Urothelium cell line (cell line): ENCODE data around the gene TBATA.

Source experiments
- DNase-seq: peaks from one replicate; pipeline ENCODE4 v3.0.0; 2011; ENCODE audit warnings: low spot score, mixed read lengths
- FAIRE-seq: peaks from 2 replicates; lab custom pipeline; 2011; peaks lifted over from hg19 to GRCh38; lab: Jason Lieb, UNC

The TBATA gene

DNA sequence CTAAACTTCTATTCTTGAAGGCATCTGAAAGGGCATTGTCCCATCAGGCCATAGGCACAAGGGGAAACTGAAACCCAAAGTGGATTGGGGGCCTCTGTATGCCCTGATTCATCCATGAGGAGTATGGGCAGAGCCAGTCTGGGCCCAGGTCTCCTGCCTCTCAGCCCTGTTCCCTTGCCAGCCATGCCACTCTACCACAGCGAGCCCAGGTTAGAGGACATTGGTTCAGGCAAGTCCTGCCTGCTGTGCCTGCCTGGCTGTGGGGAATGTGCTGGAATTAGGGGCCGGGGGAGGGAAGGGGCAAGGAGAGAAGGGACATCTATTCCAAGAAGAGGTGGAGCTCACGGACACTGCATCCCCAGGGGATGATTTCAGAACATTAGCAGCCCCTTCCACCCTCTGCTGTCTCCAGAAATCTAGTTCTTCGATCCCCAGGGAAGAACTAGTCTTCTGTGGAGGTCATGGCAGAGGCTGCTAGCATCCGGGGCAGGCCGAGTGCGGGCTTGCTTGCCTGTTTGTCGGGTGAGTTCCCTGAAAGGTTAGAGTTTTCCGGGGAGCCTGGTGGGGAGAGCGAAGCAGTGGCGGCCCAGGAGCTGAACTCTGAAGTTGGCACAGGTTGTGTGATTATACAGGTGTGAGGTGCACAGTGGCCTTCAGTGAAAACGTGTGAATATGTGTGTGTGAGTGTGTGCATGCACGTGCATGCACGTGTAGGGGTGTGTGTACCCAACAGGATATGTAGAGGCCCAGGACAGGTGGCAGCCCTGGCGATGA is 37.8 kb downstream of the TBATA start:
- no peak for DNase-seq
- FAIRE-seq = no peak

DNA sequence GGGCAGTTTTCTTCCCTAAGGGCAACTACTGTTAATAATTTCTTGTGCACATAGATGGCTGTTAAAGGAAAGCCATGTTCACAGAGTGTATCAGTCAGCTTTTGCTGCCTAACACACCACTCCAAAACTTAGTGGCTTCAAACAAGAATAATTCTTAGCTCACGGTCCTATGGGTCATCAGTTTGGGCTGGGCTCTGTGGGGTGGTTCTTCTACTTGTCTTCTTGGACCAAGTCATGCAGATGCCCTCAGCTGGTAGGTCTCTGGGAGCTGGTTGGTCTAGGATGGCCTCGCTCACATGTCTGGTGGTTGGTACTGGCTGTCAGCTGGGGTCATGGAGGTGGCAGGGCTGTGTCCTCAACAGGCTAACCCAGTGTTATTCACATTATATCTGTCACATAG is 39.6 kb downstream of the TBATA start:
- DNase-seq = no peak
- FAIRE-seq = peak; percentile 9

DNA sequence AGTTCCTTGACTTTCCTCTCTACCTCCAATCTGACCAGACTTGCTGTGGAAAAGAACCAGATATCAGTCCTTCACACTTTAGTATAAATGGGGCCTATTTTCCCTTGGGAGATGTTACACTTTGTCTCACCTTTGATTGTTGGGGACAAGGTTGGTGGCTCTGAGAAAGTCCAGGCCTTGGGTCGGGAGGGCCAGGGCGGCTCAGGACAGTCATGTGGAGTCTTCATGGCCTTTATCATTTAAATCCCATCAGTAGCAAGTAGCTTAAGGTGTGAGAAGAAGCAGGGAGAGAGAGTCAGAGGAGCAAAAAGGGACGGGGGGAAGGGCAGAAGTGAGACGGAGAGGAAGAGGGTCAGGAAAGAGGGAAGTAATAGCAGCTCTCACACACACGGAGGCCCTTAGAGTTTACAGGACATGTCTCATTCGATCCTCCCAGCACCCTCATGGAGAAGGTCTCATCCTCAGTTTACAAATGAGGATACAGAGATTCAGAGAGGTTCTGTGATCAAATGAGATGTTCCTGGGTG is 40.5 kb downstream of the TBATA start:
- peak; percentile 44 for FAIRE-seq
- DNase-seq = no peak

DNA sequence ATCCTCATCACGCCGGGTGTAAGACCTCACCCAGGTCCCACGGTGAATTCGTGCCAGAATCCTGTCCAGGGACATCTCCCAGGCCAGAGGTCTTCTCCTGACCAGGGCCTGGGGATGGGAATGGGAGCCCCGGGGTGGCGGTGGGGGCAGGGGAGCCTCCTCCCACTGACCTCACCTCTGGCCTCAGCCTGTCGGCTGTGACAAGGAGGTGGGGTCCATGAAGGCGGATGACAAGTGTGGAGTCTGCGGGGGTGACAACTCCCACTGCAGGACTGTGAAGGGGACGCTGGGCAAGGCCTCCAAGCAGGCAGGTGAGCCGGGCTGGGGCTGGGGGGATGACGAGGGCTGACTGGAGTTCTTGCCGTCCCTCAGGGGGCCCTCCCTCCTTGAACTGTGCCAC is 41.3 kb downstream of the TBATA start:
- FAIRE-seq = no peak
- no peak for DNase-seq

DNA sequence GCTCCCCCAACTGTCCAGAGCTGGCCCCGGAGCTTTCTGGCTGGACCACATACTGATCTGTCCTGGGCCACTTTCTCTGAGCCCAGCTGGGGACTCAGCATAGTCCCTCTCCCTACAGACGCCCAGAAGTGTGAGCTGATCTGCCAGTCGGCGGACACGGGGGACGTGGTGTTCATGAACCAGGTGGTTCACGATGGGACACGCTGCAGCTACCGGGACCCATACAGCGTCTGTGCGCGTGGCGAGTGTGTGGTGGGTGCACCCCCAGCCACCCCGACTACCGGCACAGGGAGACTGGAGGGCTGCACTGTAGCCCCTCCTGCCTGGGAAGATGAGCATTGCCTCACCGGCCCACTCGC is 41.8 kb downstream of the TBATA start:
- no peak for DNase-seq
- no peak for FAIRE-seq

DNA sequence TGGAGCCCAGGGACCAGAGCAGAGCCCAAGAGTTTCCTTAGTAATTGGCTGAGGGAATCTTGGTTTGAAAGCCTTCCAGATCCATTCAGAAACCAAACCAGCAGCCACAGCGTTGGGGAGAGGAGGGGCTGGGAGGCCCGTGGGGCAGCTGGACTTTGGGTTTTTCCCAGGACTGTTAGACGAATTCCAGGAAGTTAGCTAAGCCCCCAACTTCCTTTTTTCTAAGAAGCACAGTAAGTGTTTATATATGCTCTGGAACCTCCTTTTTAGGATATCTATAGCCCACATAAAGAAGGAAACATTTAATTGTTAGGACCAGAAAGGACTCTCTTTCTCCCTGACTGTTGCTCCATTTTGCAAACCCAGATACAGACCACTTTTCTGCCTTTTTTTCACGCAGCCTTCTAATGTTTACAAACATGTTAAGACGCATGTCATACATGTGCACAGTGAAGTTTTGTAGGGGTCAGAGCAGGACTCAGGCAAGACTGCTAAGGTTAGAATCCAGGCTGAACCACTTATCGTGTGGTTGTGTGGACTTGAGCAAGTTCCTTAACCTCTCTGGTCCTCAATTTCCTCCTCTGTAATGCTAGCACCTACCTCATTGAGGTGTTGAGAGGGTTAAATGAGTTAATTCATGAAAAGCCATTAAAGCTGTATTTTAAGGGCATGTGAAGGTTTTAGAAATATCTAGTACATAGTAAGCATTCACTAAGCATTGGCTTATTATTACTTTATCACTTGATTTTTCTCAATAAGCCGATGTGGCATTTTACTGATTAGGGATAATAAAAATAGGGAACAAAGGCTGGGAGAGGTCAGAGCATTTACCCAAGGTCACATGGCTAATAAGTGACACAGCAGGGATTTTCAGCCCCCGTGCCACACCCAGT is 42.4 kb downstream of the TBATA start:
- FAIRE-seq (no peak), DNase-seq (no peak)

DNA sequence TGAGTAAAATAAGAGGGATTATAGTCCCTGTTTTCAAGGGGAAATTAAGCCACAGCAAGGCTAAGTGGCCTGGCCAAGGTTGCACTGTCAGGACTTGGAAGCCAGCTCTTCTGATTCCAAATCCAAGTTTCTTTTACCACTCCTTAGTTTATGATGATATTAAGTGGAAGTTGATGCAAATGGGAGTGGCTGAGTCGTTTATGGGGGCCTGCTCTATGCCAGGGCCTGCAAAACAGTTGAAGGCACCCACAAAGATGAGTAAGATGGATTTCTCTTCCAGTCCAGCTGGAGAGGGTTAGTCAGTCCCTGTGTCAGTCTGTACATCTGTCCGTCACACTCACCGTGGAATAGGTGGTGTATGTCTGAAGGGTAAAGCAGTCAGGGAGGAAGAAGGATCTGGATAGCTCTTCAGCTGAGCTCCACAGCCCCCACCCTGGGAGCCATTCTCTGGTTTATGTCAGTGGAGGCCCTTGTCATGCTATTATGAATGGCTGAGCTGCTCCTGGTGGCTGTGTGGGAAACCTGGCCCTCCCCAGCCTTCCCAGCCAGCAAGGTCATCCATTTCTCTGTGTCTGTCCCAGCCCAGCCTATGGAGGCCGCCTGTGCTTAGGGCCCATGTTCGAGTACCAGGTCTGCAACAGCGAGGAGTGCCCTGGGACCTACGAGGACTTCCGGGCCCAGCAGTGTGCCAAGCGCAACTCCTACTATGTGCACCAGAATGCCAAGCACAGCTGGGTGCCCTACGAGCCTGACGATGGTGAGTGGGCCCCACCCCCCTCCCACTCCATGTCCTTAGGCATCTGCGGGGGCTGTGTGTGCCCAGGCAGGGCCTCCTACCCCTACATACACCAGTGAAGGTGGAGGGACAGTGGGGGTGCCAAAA is 44.5 kb downstream of the TBATA start:
- FAIRE-seq (no peak), DNase-seq (no peak)

DNA sequence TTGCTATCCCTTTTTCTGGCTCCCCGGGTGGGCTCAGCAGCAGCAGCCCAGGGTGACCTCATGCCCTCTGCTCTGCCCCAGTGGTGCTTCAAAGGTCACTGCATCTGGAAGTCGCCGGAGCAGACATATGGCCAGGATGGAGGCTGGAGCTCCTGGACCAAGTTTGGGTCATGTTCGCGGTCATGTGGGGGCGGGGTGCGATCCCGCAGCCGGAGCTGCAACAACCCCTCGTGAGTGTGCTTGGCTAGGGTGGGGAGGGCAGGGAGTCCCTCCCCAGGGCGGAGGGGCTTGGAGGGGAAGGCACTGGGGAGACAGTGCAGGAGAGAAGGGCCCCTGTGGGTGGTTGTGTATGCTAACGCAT is 46.4 kb downstream of the TBATA start:
- FAIRE-seq = no peak
- no peak for DNase-seq

DNA sequence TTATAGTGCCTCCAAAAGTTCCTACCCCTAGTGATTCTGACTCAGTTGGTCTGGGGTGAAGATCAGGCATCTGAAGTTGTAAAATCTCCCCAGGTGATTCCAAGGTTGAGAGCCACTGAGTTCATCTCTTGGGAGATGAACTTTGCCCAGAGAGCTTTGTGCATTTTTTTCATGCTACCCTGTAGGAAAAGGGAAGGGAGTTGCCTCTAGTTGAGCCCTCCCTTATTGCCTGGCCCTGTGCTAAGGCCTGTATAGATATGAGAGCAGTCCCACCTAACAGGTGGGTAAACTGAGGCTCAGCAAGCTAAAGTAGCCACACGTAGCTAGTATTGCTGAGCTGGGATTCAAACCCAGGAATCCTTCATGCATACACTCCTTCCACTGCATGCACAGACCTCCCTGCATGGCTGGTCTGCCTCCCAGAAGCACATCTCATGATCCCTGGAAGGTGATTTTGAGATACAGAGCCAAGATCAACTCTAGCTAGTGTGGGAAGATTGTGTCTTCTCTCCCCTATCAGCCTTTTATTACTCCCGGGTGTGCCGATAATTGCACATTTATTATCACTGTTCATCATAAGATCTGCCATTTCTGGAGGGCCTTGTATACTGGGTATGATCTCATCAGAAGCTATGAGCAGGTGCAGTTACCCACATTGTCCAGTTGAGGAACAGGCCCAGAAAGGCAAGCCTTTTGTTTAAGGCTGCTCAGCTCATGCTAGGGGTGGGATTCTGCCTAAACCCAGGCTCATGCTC is 47.0 kb downstream of the TBATA start:
- FAIRE-seq (no peak), DNase-seq (no peak)

DNA sequence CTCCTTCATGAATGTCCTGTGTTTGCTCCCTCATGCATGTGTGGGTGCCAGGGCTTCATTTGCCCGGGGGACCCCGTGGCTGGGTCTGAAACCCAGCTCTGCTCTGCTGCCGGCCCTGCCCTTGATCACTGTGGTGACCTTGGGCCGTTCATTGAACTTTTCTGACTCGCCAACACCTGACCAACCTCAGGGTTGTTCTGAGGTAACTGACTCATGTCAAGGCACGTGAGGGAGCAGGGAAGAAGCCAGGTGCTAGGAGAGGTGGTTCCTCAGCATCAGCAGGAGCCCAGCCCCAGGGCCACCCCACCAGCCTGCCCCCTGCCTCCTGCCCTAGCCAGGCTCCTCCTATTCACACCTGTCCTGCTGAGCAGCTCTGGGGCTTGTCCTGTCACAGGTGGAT is 47.9 kb downstream of the TBATA start:
- FAIRE-seq (no peak), DNase-seq (no peak)

DNA sequence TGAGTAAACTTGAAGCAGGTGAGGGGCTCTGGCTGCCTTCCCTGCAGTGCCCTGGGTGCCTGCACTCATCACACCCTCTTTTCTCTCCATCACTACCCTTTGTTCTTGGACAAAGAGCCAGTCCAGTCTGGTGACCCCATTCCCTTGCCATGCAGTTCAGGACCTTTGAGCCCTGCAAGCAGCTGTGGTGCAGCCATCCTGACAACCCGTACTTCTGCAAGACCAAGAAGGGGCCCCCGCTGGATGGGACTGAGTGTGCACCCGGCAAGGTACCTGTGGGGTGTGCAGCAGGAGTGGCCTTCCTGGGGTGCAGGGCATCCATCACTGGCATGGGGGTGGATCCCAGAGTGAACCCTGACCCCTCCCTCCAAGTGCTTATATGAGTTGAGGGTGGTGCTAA is 48.7 kb downstream of the TBATA start:
- no peak for DNase-seq
- FAIRE-seq = no peak

DNA sequence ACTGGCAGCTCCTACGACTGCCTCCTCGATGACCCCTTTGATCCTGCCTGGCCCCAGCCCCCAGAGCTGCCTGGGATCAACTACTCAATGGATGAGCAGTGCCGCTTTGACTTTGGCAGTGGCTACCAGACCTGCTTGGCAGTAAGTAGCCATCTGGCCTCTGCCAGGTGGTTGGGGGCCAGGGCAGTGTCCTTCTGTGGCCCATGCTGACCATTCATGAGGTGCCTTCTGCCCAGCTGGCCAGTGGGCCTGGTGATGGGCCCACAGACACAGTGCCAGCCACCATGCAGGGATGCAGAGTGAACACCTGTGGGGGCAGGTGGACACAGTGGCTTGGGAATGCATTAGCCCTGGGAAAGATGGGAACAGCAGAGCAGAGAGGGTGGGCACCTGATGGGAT is 50.0 kb downstream of the TBATA start:
- DNase-seq = no peak
- FAIRE-seq = no peak

DNA sequence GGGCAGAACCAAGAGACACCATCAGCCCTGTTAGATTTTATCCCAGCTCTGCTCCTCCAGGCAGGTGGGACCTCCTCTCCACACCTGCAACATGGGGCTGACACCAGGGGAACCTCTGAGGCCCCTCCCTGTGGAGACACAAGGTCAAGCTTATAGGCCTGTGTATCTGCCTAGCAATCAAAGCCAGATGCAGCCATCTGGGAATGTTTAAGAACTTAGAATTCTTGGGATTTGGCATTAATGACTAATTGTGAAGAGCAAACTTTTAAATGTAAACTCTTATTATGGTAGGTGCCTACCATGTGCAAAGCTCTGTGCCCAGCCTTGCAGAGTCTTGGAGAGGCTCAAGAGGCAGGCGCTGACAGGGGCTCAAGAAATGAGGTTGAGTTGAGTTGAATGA is 52.1 kb downstream of the TBATA start:
- FAIRE-seq (no peak), DNase-seq (no peak)

DNA sequence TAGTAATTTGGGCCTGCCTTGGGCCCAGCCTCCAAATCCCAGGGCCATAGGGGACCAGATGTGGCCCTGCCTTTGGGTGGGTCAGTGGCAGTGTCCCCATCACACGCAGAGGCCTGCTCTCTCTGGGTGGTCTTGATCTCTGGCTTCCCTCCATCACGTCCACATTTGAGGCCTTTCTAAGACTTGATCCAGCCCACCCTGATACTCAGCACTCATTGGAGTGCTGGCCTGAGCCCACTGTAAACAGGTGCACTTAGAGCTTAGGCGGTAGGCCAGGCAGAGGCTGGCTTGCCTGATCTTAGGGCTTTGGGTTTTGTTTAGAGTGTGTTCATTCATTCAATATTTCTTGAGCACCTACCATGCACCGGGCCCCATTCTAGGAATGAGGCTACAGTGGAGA is 52.6 kb downstream of the TBATA start:
- DNase-seq = no peak
- no peak for FAIRE-seq

DNA sequence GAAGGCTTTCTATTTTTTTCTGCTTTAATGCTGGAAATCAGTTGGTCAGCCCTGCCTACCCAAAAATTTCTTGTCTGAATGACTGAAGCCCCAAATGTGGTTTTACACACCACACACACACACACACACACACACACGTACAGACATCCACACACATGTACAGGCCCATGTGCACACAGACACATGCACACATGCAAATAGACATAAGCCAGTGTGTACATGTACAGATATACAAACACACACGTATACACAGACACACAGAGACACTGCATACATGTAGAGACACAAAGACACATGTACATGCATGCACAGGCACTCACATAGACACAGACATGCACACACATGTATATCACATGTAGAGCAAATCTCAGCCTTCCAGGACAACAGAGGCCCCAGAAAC is 54.2 kb downstream of the TBATA start:
- FAIRE-seq (peak; percentile 84), DNase-seq (no peak)

DNA sequence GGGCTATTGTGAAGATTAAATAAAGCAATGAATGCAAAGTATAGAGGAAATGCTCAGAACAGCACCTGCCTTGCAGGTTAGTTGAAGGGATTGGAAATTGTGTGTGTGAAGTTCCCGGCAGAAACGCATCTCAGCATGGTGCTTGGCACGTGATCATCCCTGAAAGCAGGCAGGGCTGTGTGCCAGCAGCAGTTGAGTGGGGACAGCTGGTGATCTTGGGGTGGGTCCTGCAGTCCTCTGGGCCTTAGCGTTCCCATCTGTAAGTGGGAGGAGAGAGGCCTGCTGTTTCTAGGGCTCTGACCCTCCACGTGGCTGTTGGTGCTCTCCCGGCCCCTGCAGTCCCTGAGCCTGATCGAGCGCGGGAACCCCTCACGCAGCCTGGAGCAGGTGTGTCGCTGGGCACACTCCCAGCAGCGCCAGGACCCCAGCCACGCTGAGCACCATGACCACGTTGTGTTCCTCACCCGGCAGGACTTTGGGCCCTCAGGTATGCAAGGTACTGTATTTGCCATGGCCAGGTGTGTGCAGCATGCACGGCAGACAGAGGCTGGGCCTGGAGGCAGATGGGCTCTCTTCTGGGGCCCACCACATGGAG is 55.3 kb downstream of the TBATA start:
- FAIRE-seq (peak; percentile 87), DNase-seq (no peak)

DNA sequence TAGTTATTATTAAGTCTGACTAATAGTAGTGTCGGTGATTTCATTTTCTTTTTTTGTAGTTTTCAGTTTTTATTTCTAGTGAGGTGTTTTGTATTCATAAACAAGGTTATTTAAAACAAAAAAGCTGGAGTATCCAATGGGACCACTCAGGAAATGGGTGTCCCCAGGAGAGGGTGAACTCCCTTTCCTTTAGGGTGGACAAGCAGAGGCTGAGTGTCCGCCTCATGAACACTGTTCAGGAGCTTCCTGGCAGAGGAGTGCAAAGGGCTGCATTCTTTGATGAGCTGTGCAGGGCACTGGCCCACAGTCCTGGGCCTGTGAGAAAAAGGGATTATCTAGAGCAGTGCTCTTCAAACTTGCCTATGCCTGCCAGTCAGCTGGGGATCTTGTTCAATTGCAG is 56.8 kb downstream of the TBATA start:
- FAIRE-seq (no peak), DNase-seq (no peak)

DNA sequence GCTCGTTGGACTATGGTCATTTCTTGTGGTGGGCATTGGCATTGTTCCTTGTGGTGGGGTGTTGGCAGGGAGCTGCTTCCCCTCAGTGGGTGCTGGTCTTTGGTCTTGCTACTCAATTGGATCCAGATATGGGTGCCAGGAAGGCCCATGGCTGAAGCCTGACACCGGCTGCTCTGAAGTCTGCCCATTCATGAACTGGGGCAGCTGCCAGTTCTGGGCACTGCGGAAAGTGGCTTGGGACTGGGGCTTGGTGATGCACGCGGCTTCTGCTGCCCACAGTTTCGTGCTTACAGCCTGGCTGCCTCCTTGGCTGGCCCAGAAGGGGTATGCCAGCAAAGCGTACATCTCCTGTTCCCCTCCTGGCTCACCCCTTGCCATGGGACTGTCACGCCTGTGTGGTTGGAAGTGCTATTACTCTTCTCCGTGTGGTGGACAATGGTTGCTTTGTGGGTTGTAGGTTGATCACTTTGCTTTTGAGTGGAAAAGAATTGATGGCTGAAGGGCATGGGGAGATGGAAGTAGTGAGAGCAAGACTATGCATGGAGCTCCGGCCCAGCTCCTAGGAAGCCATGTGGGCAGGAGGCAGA is 58.2 kb downstream of the TBATA start:
- peak; percentile 44 for FAIRE-seq
- DNase-seq = no peak

DNA sequence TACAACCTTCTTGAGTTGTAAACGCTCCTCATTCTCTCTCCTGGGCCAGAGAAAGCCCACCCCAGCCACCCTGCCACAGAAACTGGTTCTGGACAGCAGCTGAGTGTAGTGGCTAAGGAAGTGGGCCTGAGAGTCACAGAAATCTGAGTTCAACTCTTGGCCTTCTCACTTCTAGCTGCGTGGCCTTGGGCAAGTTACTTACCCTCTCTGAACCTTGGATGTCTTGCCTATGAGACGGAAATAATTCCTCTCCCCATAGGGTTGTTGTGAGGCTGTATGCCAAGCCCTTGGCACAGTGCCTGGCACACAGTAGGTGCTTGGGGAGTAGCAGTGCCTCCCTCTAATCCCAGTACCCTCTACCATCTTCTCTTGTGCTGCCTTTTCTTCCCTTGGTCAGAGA is 61.4 kb downstream of the TBATA start:
- no peak for FAIRE-seq

More for the DNA sequence above, 61.4 kb downstream of the TBATA start:
- DNase-seq = no peak
